B cell (primary cell): ENCODE measurements around the gene PAPOLB. TPM values are rescaled to one million over a fixed set of nuclear protein-coding genes. Genes with fewer than 3 reads are reported as not detected.

Source experiments
- ATAC-seq: fragments of 200-7000 bp; cut with Tn5 transposase; one replicate; pipeline ENCODE4 v1.10.0; 2021; ENCODE audit warnings: low read depth, mild to moderate bottlenecking, moderate number of reproducible peaks, moderate library complexity
- CTCF ChIA-PET: fragments of 350-600 bp; sonication (Branson Sonifier 250); formaldehyde crosslinking; loops from one replicate; lab custom pipeline; 2021; ENCODE audit warnings: antibody characterized with exemption, inconsistent platforms; lab: Charles Lee
- POLR2A ChIA-PET: fragments of 350-600 bp; sonication (Branson Sonifier 250); formaldehyde crosslinking; loops from one replicate; lab custom pipeline; 2021; ENCODE audit warnings: antibody characterized with exemption; lab: Charles Lee
- DNase-seq: peaks from one replicate; pipeline ENCODE4 v3.0.0; 2013
- H2AFZ ChIP-seq: 2 replicates; pipeline ENCODE4 v1.6.1; 2012; ENCODE audit warnings: mild to moderate bottlenecking, low read depth, low read length; ENCODE audit not compliant: insufficient read depth, poor library complexity, severe bottlenecking
- H3K27ac ChIP-seq, 2 donors: 1 replicate in 1 of 2; 2 replicates in 1 of 2; pipeline ENCODE4 v1.5.1; 2012 to 2013; ENCODE audit warnings: low read length in 2 of 2, mild to moderate bottlenecking in 2 of 2, moderate library complexity in 1 of 2
- H3K27me3 ChIP-seq, 4 experiments: fragments of 200-600 bp in 1 of 4; sonication (generic) in 1 of 4; replicated peaks in 1 of 4; 1 replicate in 2 of 4; 2 replicates in 2 of 4; pipeline versions ENCODE4 v1.6.1 to v1.7.0; 2013 to 2016; ENCODE audit warnings: low read length in 3 of 4, mild to moderate bottlenecking in 2 of 4, mixed read lengths in 1 of 4, moderate library complexity in 1 of 4; ENCODE audit not compliant: insufficient read depth in 4 of 4, control insufficient read depth in 3 of 4; ENCODE audit errors: control extremely low read depth in 1 of 4
- H3K36me3 ChIP-seq, 2 experiments: replicated peaks in 1 of 2; 1 replicate in 1 of 2; 2 replicates in 1 of 2; pipeline versions ENCODE4 v1.6.1 to v1.7.1; 2013; ENCODE audit warnings: low read length in 1 of 2; ENCODE audit not compliant: insufficient read depth in 2 of 2, control insufficient read depth in 1 of 2; ENCODE audit errors: control extremely low read depth in 1 of 2, extremely low read depth in 1 of 2
- H3K4me1 ChIP-seq, 2 donors: fragments of 200-600 bp in 1 of 2; sonication (generic) in 1 of 2; 1 replicate in 1 of 2; 2 replicates in 1 of 2; pipeline versions ENCODE4 v1.5.1 to v1.6.1; 2013 to 2017; ENCODE audit warnings: low read length in 2 of 2; ENCODE audit not compliant: control insufficient read depth in 2 of 2, insufficient read depth in 2 of 2
- H3K4me2 ChIP-seq: replicated peaks from 2 replicates; pipeline ENCODE3; 2012; ENCODE audit warnings: mild to moderate bottlenecking, low read depth, low read length; ENCODE audit not compliant: poor library complexity, severe bottlenecking
- H3K4me3 ChIP-seq, 5 experiments: fragments of 200-600 bp in 1 of 5; sonication (generic) in 1 of 5; 1 replicate in 3 of 5; 2 replicates in 2 of 5; pipeline versions ENCODE4 v1.5.1 to v1.7.0; 2011 to 2016; ENCODE audit warnings: low read length in 4 of 5, mild to moderate bottlenecking in 4 of 5, low read depth in 2 of 5, control low read depth in 1 of 5, moderate library complexity in 1 of 5; ENCODE audit not compliant: insufficient read depth in 1 of 5; ENCODE audit errors: control extremely low read depth in 1 of 5, extremely low read depth in 1 of 5
- H3K79me2 ChIP-seq: fragments of 200-600 bp; sonication (generic); one replicate; pipeline ENCODE4 v1.6.0; 2016; ENCODE audit warnings: low read length; ENCODE audit not compliant: control insufficient read depth, insufficient read depth
- H3K9ac ChIP-seq: fragments of 200-600 bp; sonication (generic); 2 replicates; pipeline ENCODE4 v1.6.1; 2017; ENCODE audit warnings: mild to moderate bottlenecking, low read length, moderate library complexity
- H3K9me3 ChIP-seq, 3 donors: one replicate each; pipeline versions ENCODE4 v1.6.1 to v1.7.1; 2013; ENCODE audit warnings: low read length in 2 of 3; ENCODE audit not compliant: control insufficient read depth in 2 of 3, insufficient read depth in 1 of 3; ENCODE audit errors: control extremely low read depth in 1 of 3
- H4K20me1 ChIP-seq: 2 replicates; pipeline ENCODE4 v1.6.0; 2012; ENCODE audit warnings: mild to moderate bottlenecking, low read length; ENCODE audit not compliant: insufficient read depth, control insufficient read depth, poor library complexity, severe bottlenecking
- H3K27ac Mint-ChIP-seq: one replicate; pipeline ENCODE4 v1.8.0; 2021; ENCODE audit warnings: mixed read lengths
- H3K27me3 Mint-ChIP-seq: one replicate; pipeline ENCODE4 v1.8.0; 2021; ENCODE audit warnings: mixed read lengths
- H3K4me1 Mint-ChIP-seq: one replicate; pipeline ENCODE4 v1.8.0; 2021; ENCODE audit warnings: mixed read lengths
- H3K4me3 Mint-ChIP-seq: one replicate; pipeline ENCODE4 v1.8.0; 2021; ENCODE audit warnings: mixed read lengths
- H3K9me3 Mint-ChIP-seq: one replicate; pipeline ENCODE4 v1.8.0; 2022; ENCODE audit warnings: mixed read lengths; ENCODE audit not compliant: insufficient read depth
- EZH2 ChIP-seq: IDR thresholded peaks from 2 replicates; pipeline ENCODE4 v1.6.1; 2012; ENCODE audit warnings: borderline replicate concordance, low read depth, mild to moderate bottlenecking, moderate library complexity, low read length; ENCODE audit not compliant: insufficient read depth, poor library complexity, severe bottlenecking
- WGBS: methylation state at CpG from one replicate; pipeline ENCODE4 v1.1.5; 2013; ENCODE audit warnings: missing lambda C conversion rate; ENCODE audit not compliant: insufficient coverage; 5-methylcytosine and 5-hydroxymethylcytosine counted together
- intact Hi-C: fragments of 100-400 bp; cut with micrococcal nuclease; formaldehyde crosslinking; loops from one replicate; pipeline ENCODE4 v1.10.0; 2022
- polyA plus RNA-seq: library from polyadenylated mRNA; depleted of rRNA; stranded (reverse); fragments of >200 nt; gene quantifications from 2 replicates; pipeline ENCODE4 v1.2.3, GENCODE V29; 2012
- total RNA-seq, 2 donors: library from RNA; stranded (reverse); fragments of 120-200 nt in 1 of 2; gene quantifications; 1 replicate in 1 of 2; 2 replicates in 1 of 2; pipeline versions ENCODE4 v1.2.3 to v1.2.4, GENCODE V29; 2013 to 2022
- TF ChIP-seq, protein P1 (sequence below): fragments of 200-600 bp; IDR thresholded peaks from one replicate; pipeline ENCODE4 v1.8.0; 2022; ENCODE audit warnings: antibody characterized with exemption, mild to moderate bottlenecking

PAPOLB gene
- total and polyA plus RNA-seq, 2 donors (not counting 1 experiment from before 2014, with no cell fraction given) = not detected

DNA sequence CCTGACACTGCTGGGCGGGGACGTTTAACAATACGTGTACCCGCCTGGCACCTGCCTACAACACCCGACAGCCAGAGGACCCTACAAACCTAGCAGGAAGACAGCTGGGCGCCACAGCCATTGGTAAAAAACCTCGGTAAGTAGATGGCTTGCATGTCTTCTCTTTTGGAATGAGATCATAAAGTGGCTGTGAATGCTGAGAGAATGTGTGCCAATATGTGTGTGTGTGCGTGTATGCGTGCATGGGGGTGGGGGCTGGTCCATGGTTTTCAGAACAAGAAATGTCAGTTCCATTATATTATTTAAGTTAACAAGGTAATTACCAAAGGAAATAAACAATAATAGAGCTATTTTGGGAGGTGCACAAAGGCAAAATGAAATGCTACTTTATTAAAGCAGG is 39.2 kb downstream of the PAPOLB start:
- H2AFZ ChIP-seq = no peak overlapping the region
- ChIA-PET CTCF (no interaction called here), POLR2A (no interaction called here)
- intact Hi-C loops = no loop called here
- H3K9me3 ChIP-seq = no peaks in the 10 kb centered on the region
- no peaks in the 10 kb centered on the region for H3K9me3 Mint-ChIP-seq
- no peak overlapping the region for H3K27ac Mint-ChIP-seq
- DNase-seq = no peak
- H3K27ac ChIP-seq = no peak overlapping the region
- no peaks in the 10 kb centered on the region for H3K36me3 ChIP-seq
- no peaks in the 10 kb centered on the region for H3K4me1 Mint-ChIP-seq
- no peak overlapping the region for H3K4me3 ChIP-seq
- H3K27me3 ChIP-seq = peaks cover 0 to 3% (median 0%) of the 10 kb centered on the region in 4 experiments
- H3K79me2 ChIP-seq = no peaks in the 10 kb centered on the region
- H3K4me2 ChIP-seq = no peak overlapping the region
- peaks cover 16% of the 10 kb centered on the region for H3K27me3 Mint-ChIP-seq
- no peak overlapping the region for H3K4me3 Mint-ChIP-seq
- TF ChIP-seq, protein P1, sequence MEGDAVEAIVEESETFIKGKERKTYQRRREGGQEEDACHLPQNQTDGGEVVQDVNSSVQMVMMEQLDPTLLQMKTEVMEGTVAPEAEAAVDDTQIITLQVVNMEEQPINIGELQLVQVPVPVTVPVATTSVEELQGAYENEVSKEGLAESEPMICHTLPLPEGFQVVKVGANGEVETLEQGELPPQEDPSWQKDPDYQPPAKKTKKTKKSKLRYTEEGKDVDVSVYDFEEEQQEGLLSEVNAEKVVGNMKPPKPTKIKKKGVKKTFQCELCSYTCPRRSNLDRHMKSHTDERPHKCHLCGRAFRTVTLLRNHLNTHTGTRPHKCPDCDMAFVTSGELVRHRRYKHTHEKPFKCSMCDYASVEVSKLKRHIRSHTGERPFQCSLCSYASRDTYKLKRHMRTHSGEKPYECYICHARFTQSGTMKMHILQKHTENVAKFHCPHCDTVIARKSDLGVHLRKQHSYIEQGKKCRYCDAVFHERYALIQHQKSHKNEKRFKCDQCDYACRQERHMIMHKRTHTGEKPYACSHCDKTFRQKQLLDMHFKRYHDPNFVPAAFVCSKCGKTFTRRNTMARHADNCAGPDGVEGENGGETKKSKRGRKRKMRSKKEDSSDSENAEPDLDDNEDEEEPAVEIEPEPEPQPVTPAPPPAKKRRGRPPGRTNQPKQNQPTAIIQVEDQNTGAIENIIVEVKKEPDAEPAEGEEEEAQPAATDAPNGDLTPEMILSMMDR = no peak
- TF ChIP-seq EZH2 = no peak
- ATAC-seq = no peak
- 80% methylated on average over 2 of the region's 9 CpGs for WGBS
- H3K9ac ChIP-seq = no peak overlapping the region
- no peaks in the 10 kb centered on the region for H3K4me1 ChIP-seq
- H4K20me1 ChIP-seq = no peaks in the 10 kb centered on the region

DNA sequence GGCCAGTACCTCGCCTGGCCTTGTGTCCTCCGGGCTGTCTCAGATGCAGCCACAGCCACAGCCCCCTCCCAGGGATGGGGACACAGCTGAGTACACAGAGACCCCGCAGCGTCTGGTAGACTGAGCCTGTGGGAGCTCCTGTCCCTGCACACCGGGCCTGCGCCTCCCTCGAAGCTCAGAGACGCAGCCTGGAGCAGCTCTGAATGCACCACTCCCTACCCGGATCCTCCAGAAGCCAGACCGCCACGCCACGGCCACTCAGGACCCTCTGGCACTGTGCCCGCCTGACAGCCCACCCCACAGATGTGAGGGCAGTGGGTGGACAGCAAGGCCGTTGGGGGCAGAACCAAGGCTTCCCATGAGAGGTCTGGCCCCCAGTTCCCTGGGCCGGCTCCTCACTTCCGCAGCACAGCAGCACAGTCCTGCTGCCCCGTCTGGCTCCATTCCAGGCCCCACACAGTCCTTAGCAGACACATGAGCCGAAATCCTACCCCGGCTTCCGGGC is 40.8 kb downstream of the PAPOLB start:
- ATAC-seq = no peak
- H3K4me3 ChIP-seq = no peak overlapping the region
- 95% methylated on average over 20 of the region's 20 CpGs for WGBS
- Mint-ChIP-seq H3K9me3 (no peaks in the 10 kb centered on the region), H3K27me3 (peaks cover 16% of the 10 kb centered on the region), H3K27ac (no peak overlapping the region), H3K4me1 (no peaks in the 10 kb centered on the region), H3K4me3 (no peak overlapping the region)
- no peaks in the 10 kb centered on the region for H4K20me1 ChIP-seq
- no peak overlapping the region for H3K27ac ChIP-seq
- intact Hi-C loops = no loop called here
- TF ChIP-seq EZH2 = no peak
- TF ChIP-seq, protein P1 = no peak
- ChIA-PET POLR2A (no interaction called here), CTCF (no interaction called here)
- H3K9ac ChIP-seq = no peak overlapping the region
- no peaks in the 10 kb centered on the region for H3K4me1 ChIP-seq
- DNase-seq = no peak
- H2AFZ ChIP-seq = no peak overlapping the region
- peaks cover 0 to 2% (median 0%) of the 10 kb centered on the region in 3 donors for H3K9me3 ChIP-seq
- H3K4me2 ChIP-seq = no peak overlapping the region
- H3K27me3 ChIP-seq = peaks cover 0 to 7% (median 0%) of the 10 kb centered on the region in 4 experiments
- H3K79me2 ChIP-seq = no peaks in the 10 kb centered on the region
- no peaks in the 10 kb centered on the region for H3K36me3 ChIP-seq
